Kidney (tissue), 14 donors: ENCODE results near the gene CBX5. TPM values are rescaled to one million over a fixed set of nuclear protein-coding genes. Genes with fewer than 3 reads are reported as not detected.

Experiments
- DNase-seq, 5 donors: peaks; one replicate each; pipeline ENCODE4 v3.0.0-alpha.2; 2013 to 2020
- FAIRE-seq: peaks from 2 replicates; lab custom pipeline; 2012; peaks lifted over from hg19 to GRCh38; lab: Jason Lieb, UNC
- H3K27ac ChIP-seq, 2 donors: one replicate each; pipeline ENCODE4 v1.7.0; 2013; ENCODE audit warnings: low read depth in 2 of 2, low read length in 2 of 2, inconsistent platforms in 1 of 2
- H3K27me3 ChIP-seq: one replicate; pipeline ENCODE4 v1.7.1; 2013; ENCODE audit warnings: low read length, inconsistent platforms; ENCODE audit not compliant: control insufficient read depth, insufficient read depth
- H3K36me3 ChIP-seq, 3 donors: one replicate each; pipeline versions ENCODE4 v1.7.0 to v1.7.1; 2013; ENCODE audit warnings: low read length in 3 of 3, control low read depth in 1 of 3, inconsistent platforms in 1 of 3; ENCODE audit not compliant: insufficient read depth in 3 of 3, control insufficient read depth in 2 of 3
- H3K4me1 ChIP-seq, 3 donors: one replicate each; pipeline versions ENCODE4 v1.7.0 to v1.7.1; 2013; ENCODE audit warnings: low read length in 3 of 3, inconsistent platforms in 1 of 3, low read depth in 1 of 3; ENCODE audit not compliant: control insufficient read depth in 2 of 3, insufficient read depth in 2 of 3
- H3K4me3 ChIP-seq, 3 donors: one replicate each; pipeline versions ENCODE4 v1.7.0 to v1.8.1; 2013; ENCODE audit warnings: low read length in 3 of 3, control low read depth in 1 of 3, inconsistent platforms in 1 of 3
- H3K9ac ChIP-seq, 3 donors: one replicate each; pipeline versions ENCODE4 v1.7.0 to v1.7.1; 2013; ENCODE audit warnings: low read length in 3 of 3, control low read depth in 1 of 3, inconsistent platforms in 1 of 3
- H3K9me3 ChIP-seq, 3 donors: one replicate each; pipeline versions ENCODE4 v1.7.0 to v1.7.1; 2013; ENCODE audit warnings: low read length in 3 of 3, control low read depth in 1 of 3, inconsistent platforms in 1 of 3; ENCODE audit not compliant: control insufficient read depth in 2 of 3, insufficient read depth in 1 of 3
- CTCF ChIP-seq: IDR thresholded peaks from 3 replicates; pipeline ENCODE4 v1.5.1; 2012; ENCODE audit warnings: mild to moderate bottlenecking, moderate library complexity, borderline replicate concordance; ENCODE audit not compliant: insufficient read depth; ENCODE audit errors: extremely low read depth
- intact Hi-C: fragments of 100-400 bp; cut with DNase I; formaldehyde crosslinking; loops from one replicate; pipeline ENCODE4 v1.11.1; 2022
- polyA plus RNA-seq: library from polyadenylated mRNA; stranded (reverse); fragments of 350-450 nt; fragmentation: Illumina TruSeq; extraction: RNeasy Lipid Tissue Mini Kit (QIAGEN cat#74804); gene quantifications from one replicate; pipeline ENCODE4 v1.2.3, GENCODE V29; 2014; ENCODE audit warnings: low read depth, low replicate concordance; ENCODE audit not compliant: insufficient read depth
- total RNA-seq: library from RNA; stranded (reverse); fragmentation: NEBNext Ultra II Directional; extraction: Animal tissue kit (Norgen Biotek cat#: 25700); gene quantifications from one replicate; pipeline ENCODE4 v1.2.1, GENCODE V29; 2021
- donor health status: control.
- donor health status: control.
- donor health status: control.
- donor health status: control.
- donor health status: control.
- donor health status: DM: yes; HTN: yes; CAD: no.
- donor health status: Normal renal cell carcinoma (clear cell type).

Gene CBX5
- total and polyA plus RNA-seq, 2 donors from 2014 or later, result 15.0 to 112 TPM

- FAIRE-seq, result no peak
- intact Hi-C loops, result no loop called here
- no peaks in the 10 kb centered on the region for H3K9me3 ChIP-seq
- H3K27ac ChIP-seq, result no peak overlapping the region
- H3K4me1 ChIP-seq, result peaks cover 6 to 11% (median 6%) of the 10 kb centered on the region in 3 donors
- TF ChIP-seq CTCF, result no peak
- no peak for DNase-seq
- H3K4me3 ChIP-seq, result no peak overlapping the region
- peaks cover 0 to 2% (median 2%) of the 10 kb centered on the region in 3 donors for H3K36me3 ChIP-seq
- H3K27me3 ChIP-seq, result no peaks in the 10 kb centered on the region
- no peak overlapping the region for H3K9ac ChIP-seq
Observed at GRCh38 chr12:54276368-54276767, 3.6 kb downstream of the CBX5 start.

DNA sequence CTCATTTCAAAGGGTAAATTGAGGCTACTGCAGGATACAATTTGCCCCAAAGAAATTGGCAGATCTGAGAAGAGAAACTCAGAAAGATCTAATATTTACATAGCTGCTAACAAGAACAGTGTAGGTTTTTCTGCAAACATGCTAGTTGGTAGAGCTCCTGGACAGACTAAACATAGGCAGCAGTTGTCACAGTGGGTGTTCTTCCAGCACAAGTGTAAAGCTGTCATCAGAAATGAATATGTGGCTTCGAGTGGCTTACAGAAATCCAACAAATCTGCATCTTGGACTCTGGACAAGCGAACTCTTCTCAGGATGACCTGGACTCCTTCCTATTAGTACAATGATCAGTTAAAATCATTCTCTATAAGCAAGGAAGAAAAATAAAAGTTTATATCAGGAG lies 5.9 kb downstream of the CBX5 start:
- Histone ChIP-seq H3K27ac (no peak overlapping the region), H3K9me3 (no peaks in the 10 kb centered on the region), H3K4me1 (peaks cover 6 to 11% (median 6%) of the 10 kb centered on the region in 3 donors), H3K4me3 (no peak overlapping the region), H3K36me3 (peaks cover 0 to 2% (median 0%) of the 10 kb centered on the region in 3 donors), H3K9ac (no peak overlapping the region), H3K27me3 (no peaks in the 10 kb centered on the region)
- no peak for TF ChIP-seq CTCF
- FAIRE-seq (no peak), DNase-seq (no peak)
- intact Hi-C loops, result no loop called here

DNA sequence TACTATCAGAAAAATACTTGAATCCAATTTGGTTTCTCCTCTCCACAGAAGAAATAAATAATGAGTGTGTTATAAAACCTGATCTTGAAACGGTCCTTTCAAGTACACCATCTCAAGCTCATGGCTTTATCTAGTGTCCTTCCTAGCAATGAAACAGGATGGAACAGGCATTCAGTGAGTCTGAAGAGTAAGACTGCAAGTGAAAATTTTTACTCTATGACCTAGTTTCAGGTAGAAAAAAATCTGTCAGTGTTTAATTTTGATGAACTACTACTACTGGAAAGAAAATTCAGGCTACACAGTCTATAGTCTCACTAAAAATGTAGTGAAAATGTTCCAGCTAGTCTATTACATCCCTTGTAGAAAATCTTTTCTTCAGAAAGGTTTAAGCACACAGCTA lies 7.7 kb downstream of the CBX5 start:
- DNase-seq (no peak), FAIRE-seq (no peak)
- Histone ChIP-seq H3K4me3 (no peak overlapping the region), H3K27me3 (no peaks in the 10 kb centered on the region), H3K4me1 (no peaks in the 10 kb centered on the region), H3K9ac (no peak overlapping the region), H3K9me3 (no peaks in the 10 kb centered on the region), H3K27ac (no peak overlapping the region), H3K36me3 (peaks cover 0 to 2% (median 0%) of the 10 kb centered on the region in 3 donors)
- no peak for TF ChIP-seq CTCF
- intact Hi-C loops, result no loop called here

GRCh38 chr12:54270345-54270744 lies 9.6 kb downstream of the CBX5 start:
- no peaks in the 10 kb centered on the region for H3K9me3 ChIP-seq
- intact Hi-C loops, result no loop called here
- DNase-seq (no peak), FAIRE-seq (no peak)
- TF ChIP-seq CTCF, result no peak
- no peak overlapping the region for H3K9ac ChIP-seq
- no peak overlapping the region for H3K27ac ChIP-seq
- H3K36me3 ChIP-seq, result peaks cover 0 to 2% (median 0%) of the 10 kb centered on the region in 3 donors
- H3K4me1 ChIP-seq, result no peaks in the 10 kb centered on the region
- H3K27me3 ChIP-seq, result no peaks in the 10 kb centered on the region
- H3K4me3 ChIP-seq, result no peak overlapping the region
